Loucy (cell line): ENCODE measurements around the gene ANKRD63.

Experiments
- CTCF ChIP-seq: fragments of 200-600 bp; sonication (generic); conservative IDR thresholded peaks from 2 replicates; pipeline ENCODE4 v1.5.1; 2014; ENCODE audit warnings: mild to moderate bottlenecking, antibody characterized with exemption, low read length
- EZH2phosphoT487 ChIP-seq: fragments of 200-600 bp; IDR thresholded peaks from 2 replicates; pipeline ENCODE4 v1.6.1; 2018; ENCODE audit warnings: antibody characterized with exemption, mild to moderate bottlenecking, moderate library complexity, borderline replicate concordance

GRCh38 chr15:40310993-40311392 is 28.1 kb upstream of the ANKRD63 start:
- no peak for TF ChIP-seq CTCF
- no peak for TF ChIP-seq EZH2phosphoT487
